ENCODE measurements around the gene SHANK3. TPM values are rescaled to one million over a fixed set of nuclear protein-coding genes. Genes with fewer than 3 reads are reported as not detected.

The SHANK3 gene
- total and polyA plus RNA-seq, 12 donors: 14.3 to 59.8 (median 24.7) TPM

DNA sequence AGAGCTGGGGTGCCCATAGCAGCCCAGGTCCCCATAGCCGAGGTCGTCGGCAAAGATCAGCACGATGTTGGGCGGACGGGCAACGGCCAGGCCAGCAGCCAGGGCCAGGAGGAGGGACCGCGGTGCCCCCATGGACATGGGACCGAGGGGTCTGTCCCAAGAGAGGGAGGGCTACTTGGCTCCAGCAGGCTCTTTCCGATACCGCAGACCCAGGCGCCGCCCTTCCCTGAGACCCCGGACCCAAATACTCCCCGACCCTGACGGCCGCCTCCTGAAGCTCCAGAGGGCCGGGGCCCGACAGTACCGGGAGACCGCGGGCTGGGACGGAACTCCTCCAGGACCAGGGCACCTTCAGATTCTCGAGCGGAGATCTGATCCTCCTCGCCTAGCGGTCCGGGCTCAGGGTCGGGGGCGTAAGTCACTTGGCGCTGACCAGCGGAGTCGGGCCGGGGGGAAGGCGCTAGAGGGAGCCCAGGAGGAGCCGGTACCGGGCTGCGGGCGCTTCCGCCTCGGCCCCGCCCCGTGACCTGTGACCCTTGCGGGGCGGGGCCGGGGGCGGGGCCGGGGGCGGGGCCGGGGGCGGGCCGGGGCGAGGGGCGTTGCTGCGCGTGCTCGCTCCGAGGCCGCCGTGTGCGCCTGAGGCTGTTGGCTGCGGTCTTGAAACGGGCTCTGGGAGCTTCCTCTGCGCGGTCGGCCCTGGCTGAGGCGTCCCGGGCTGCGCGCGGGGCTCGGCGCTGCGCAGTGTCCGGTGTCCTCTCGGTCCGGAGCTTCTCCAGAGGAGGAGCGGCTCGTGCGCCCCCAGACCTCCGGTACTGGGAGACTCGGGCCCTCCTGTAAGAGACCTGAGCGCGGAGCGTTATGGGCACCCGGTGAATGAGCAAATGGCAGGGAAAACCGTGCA is 44.7 kb upstream of the SHANK3 start, which contains the start of gene ARSA:
ARSA (minus strand) TSS at position 511 of the 901 bp plus-strand sequence; CDS start at position 138, 373 bp downstream.
- peak within 1 kb of the TSS; percentile 41 to 95 (median 82) for H3K4me3 ChIP-seq
- peak within 1 kb of the TSS; percentile 69 to 93 (median 86) for H3K27ac ChIP-seq
- WGBS, 2 donors: 1 to 2% methylated on average over 74 to 88 of the region's 88 CpGs
- ATAC-seq (peak; percentile 89 to 95 (median 92)), DNase-seq (peak; percentile 85 to 86)
- peaks cover 7 to 34% (median 24%) of the 10 kb centered on the region in 9 donors for H3K4me1 ChIP-seq
- TF ChIP-seq, protein P1, sequence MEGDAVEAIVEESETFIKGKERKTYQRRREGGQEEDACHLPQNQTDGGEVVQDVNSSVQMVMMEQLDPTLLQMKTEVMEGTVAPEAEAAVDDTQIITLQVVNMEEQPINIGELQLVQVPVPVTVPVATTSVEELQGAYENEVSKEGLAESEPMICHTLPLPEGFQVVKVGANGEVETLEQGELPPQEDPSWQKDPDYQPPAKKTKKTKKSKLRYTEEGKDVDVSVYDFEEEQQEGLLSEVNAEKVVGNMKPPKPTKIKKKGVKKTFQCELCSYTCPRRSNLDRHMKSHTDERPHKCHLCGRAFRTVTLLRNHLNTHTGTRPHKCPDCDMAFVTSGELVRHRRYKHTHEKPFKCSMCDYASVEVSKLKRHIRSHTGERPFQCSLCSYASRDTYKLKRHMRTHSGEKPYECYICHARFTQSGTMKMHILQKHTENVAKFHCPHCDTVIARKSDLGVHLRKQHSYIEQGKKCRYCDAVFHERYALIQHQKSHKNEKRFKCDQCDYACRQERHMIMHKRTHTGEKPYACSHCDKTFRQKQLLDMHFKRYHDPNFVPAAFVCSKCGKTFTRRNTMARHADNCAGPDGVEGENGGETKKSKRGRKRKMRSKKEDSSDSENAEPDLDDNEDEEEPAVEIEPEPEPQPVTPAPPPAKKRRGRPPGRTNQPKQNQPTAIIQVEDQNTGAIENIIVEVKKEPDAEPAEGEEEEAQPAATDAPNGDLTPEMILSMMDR (IDR thresholded peaks at IDR 0.05): peak in 8 of 9 donors; percentile 14 to 72 (median 44)
- peaks cover 0 to 18% (median 0%) of the 10 kb centered on the region in 9 donors for H3K36me3 ChIP-seq
- H3K27me3 ChIP-seq: no peaks in the 10 kb centered on the region
- no peaks in the 10 kb centered on the region for H3K9me3 ChIP-seq
- intact Hi-C loops (cut with DNase I): loop anchor here in 6 of 10 donors (1.0 to 5.0 kb wide), 7 partner anchors 44 to 84 kb away; partner anchors contain the start of gene SHANK3 (in 4 of the 6)

DNA sequence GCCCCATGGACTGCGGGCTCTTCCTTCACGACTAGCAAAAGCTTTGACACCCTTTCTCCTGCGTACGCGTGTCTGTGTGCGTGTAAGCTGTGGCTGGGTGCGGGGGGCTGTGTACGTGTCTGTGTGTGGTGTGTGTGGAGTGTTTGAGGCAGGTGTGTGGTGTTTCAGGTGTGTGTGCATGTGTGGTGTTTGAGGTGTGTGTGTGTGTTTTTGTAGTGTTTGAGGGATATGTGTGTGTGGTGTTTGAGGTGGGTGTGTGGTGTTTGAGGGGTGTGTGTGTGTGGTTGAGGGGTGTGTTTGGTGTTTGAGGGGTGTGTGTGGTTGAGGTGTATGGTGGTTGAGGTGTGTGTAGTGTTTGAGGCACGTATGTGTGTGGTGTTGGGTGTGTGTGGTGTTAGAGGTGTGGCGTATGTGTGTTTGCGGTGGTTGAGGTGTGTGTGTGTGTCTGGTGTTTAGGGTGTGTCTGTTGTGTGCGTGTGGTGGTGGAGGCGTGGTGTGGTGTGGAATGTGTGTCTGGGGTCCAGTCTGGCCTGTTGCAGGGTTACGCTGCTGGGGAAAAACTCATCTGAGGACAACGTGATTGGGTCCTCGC is 44.0 kb upstream of the SHANK3 start:
- intact Hi-C loops (cut with DNase I): loop anchor here in 6 of 10 donors (1.0 to 5.0 kb wide), 7 partner anchors 44 to 84 kb away; partner anchors contain the start of gene SHANK3 (in 4 of the 6)
- H3K27ac ChIP-seq: peak overlapping the region; percentile 64 to 93 (median 86)
- WGBS, 2 donors: 27 to 31% methylated on average over 16 of the region's 16 CpGs
- no peaks in the 10 kb centered on the region for H3K9me3 ChIP-seq
- no peaks in the 10 kb centered on the region for H3K27me3 ChIP-seq
- H3K36me3 ChIP-seq: peaks cover 0 to 18% (median 0%) of the 10 kb centered on the region in 9 donors
- H3K4me3 ChIP-seq: peak overlapping the region; percentile 41 to 95 (median 82)
- TF ChIP-seq, protein P1 (IDR thresholded peaks at IDR 0.05): no peak
- H3K4me1 ChIP-seq: peaks cover 7 to 34% (median 24%) of the 10 kb centered on the region in 9 donors
- DNase-seq (no peak), ATAC-seq (peak in 2 of 8 donors; percentile 2 to 4)

DNA sequence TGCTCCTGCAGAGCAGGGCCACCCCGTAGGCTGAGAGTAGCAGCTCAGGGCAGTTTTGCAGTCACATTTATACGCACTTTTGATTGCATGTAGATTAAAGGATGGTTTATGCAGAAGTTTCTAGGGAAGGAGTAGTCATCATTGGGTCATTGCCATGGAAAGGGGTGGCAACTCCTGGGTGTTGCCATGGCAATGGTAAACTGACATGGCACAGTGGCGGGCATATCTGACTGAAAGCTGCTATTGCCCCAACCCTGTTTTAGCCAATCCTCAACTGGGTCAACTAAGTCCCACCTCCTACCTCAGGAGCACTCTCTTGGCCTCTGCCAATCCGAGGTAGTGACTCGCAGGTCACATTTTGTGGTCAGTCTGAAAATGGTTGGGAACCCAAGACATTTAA is 42.2 kb upstream of the SHANK3 start:
- Histone ChIP-seq H3K4me3 (no peak overlapping the region), H3K9me3 (no peaks in the 10 kb centered on the region), H3K27ac (no peak overlapping the region), H3K27me3 (no peaks in the 10 kb centered on the region), H3K4me1 (peaks cover 7 to 34% (median 24%) of the 10 kb centered on the region in 9 donors), H3K36me3 (peaks cover 0 to 9% (median 0%) of the 10 kb centered on the region in 9 donors)
- intact Hi-C loops (cut with DNase I): no loop called here
- no peak for ATAC-seq
- TF ChIP-seq, protein P1 (IDR thresholded peaks at IDR 0.05): no peak
- WGBS, 2 donors: 91 to 95% methylated on average over 5 of the region's 5 CpGs
- DNase-seq: no peak

- Histone ChIP-seq H3K36me3 (no peaks in the 10 kb centered on the region), H3K27me3 (no peaks in the 10 kb centered on the region), H3K9me3 (no peaks in the 10 kb centered on the region), H3K4me1 (peaks cover 0 to 17% (median 5%) of the 10 kb centered on the region in 9 donors), H3K4me3 (no peak overlapping the region), H3K27ac (no peak overlapping the region)
- no peak for DNase-seq
- 88 to 90% methylated on average over 5 of the region's 5 CpGs for WGBS, 2 donors
- intact Hi-C loops (cut with DNase I): no loop called here
- ATAC-seq: no peak
- TF ChIP-seq, protein P1 (IDR thresholded peaks at IDR 0.05): no peak
These were observed 39.5 kb upstream of the SHANK3 start for GRCh38 chr22:50633086-50633485.

Data from heart right ventricle (tissue), 16 donors.